HEK293T (cell line): ENCODE measurements around the gene CDIPT.

Experiments used
- NFRKB ChIP-seq: fragments of 450-650 bp; IDR thresholded peaks from 2 replicates; pipeline ENCODE4 v1.6.1; 2016; ENCODE audit warnings: mild to moderate bottlenecking, moderate library complexity
- SP1 ChIP-seq: fragments of 450-650 bp; IDR thresholded peaks from 2 replicates; pipeline ENCODE4 v1.6.1; 2017

DNA sequence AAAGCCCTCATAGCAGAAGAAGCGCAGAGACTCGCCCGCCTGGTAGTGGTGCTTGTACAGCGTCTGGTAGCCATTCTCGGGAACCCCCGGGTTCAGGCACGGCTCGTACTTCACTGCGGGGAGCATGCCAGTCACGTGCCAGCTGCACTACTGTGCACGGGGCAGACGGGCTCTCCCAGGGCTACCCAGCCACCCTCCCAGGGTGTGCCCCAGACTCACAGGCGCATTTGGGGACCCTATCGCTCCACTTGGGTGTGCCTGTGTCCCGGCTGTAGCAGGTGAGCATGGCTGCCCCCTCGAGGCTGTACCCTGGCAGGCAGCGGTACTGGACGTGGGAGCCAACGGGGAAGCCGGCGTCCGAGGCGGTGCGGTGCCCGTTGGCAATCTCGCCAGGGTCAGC lies 10.3 kb upstream of the CDIPT start:
- TF ChIP-seq NFRKB (no peak), SP1 (no peak)
